SK-N-SH (cell line): ENCODE measurements around the gene PSMB5. TPM values are rescaled to one million over a fixed set of nuclear protein-coding genes. Genes with fewer than 3 reads are reported as not detected.

ENCODE experiments used
- CTCF ChIA-PET: fragments of 300-600, 350-600 bp; formaldehyde crosslinking; extraction: SDS; loops from one replicate; lab custom pipeline; 2021; lab: Yijun Ruan, JAX
- POLR2A ChIA-PET: fragments of 350-600 bp; sonication (Branson Sonifier 250); formaldehyde crosslinking; extraction: SDS; loops from one replicate; lab custom pipeline; 2020; ENCODE audit warnings: antibody characterized with exemption, inconsistent platforms; lab: Yijun Ruan, JAX
- DNase-seq: peaks from one replicate; pipeline ENCODE4 v3.0.0; 2012
- H2AFZ ChIP-seq: fragments of 200-600 bp; sonication (generic); 2 replicates; pipeline ENCODE4 v1.8.1; 2016; ENCODE audit warnings: antibody characterized with exemption, mild to moderate bottlenecking, low read depth
- H3F3A ChIP-seq: fragments of 200-600 bp; sonication (generic); replicated peaks from 2 replicates; pipeline ENCODE3; 2016; ENCODE audit warnings: antibody characterized with exemption, mild to moderate bottlenecking; ENCODE audit not compliant: insufficient read depth
- H3K27ac ChIP-seq, 2 experiments: fragments of 200-500 bp in 1 of 2; fragments of 200-600 bp in 1 of 2; sonication (Bioruptor generic) in 1 of 2; sonication (generic), shearing (Covaris generic) in 1 of 2; 2 replicates each; pipeline versions ENCODE4 v1.5.1 to v1.6.1; 2014 to 2016; ENCODE audit warnings: low read depth in 2 of 2, inconsistent platforms in 1 of 2, low read length in 1 of 2, mild to moderate bottlenecking in 1 of 2, mixed read lengths in 1 of 2
- H3K27me3 ChIP-seq: fragments of 200-600 bp; sonication (generic), shearing (Covaris generic); 2 replicates; pipeline ENCODE4 v1.6.1; 2016; ENCODE audit warnings: mixed run types; ENCODE audit not compliant: insufficient read depth
- H3K36me3 ChIP-seq, 2 experiments: fragments of 200-500 bp in 1 of 2; fragments of 200-600 bp in 1 of 2; sonication (Bioruptor generic) in 1 of 2; sonication (generic) in 1 of 2; replicated peaks in 1 of 2; 2 replicates each; pipeline versions ENCODE3 to v1.5.1; 2014 to 2016; ENCODE audit warnings: low read length in 1 of 2, mild to moderate bottlenecking in 1 of 2; ENCODE audit not compliant: insufficient read depth in 2 of 2, control insufficient read depth in 1 of 2
- H3K4me1 ChIP-seq, 2 experiments: fragments of 200-500 bp in 1 of 2; fragments of 200-600 bp in 1 of 2; sonication (Bioruptor generic) in 1 of 2; sonication (generic), shearing (Covaris generic) in 1 of 2; 2 replicates each; pipeline versions ENCODE4 v1.5.1 to v1.6.1; 2014 to 2016; ENCODE audit warnings: low read depth in 1 of 2, low read length in 1 of 2, mixed run types in 1 of 2; ENCODE audit not compliant: insufficient read depth in 2 of 2, control insufficient read depth in 1 of 2
- H3K4me2 ChIP-seq: fragments of 200-600 bp; sonication (generic), shearing (Covaris generic); 2 replicates; pipeline ENCODE4 v1.6.1; 2017; ENCODE audit warnings: mixed run types
- H3K4me3 ChIP-seq, 2 experiments: fragments of 200-500 bp in 1 of 2; fragments of 200-600 bp in 1 of 2; sonication (Bioruptor generic) in 1 of 2; sonication (generic), shearing (Covaris generic) in 1 of 2; 2 replicates each; pipeline versions ENCODE4 v1.5.1 to v1.8.1; 2014 to 2016; ENCODE audit warnings: low read depth in 2 of 2, inconsistent platforms in 1 of 2, low read length in 1 of 2, mild to moderate bottlenecking in 1 of 2, mixed read lengths in 1 of 2, moderate library complexity in 1 of 2
- H3K79me2 ChIP-seq: fragments of 200-600 bp; sonication (generic); 2 replicates; pipeline ENCODE4 v1.8.1; 2017; ENCODE audit warnings: mild to moderate bottlenecking; ENCODE audit not compliant: insufficient read depth
- H3K9ac ChIP-seq: fragments of 200-600 bp; sonication (generic); 2 replicates; pipeline ENCODE4 v1.6.1; 2017; ENCODE audit warnings: mixed run types
- H3K9me2 ChIP-seq: fragments of 200-600 bp; sonication (generic); 2 replicates; pipeline ENCODE4 v1.6.1; 2017; ENCODE audit warnings: mixed run types
- H3K9me3 ChIP-seq: fragments of 200-600 bp; sonication (generic); 2 replicates; pipeline ENCODE4 v1.6.1; 2017; ENCODE audit warnings: mixed run types, mild to moderate bottlenecking, moderate library complexity
- H4K20me1 ChIP-seq: fragments of 200-600 bp; sonication (generic); 2 replicates; pipeline ENCODE4 v1.6.1; 2017; ENCODE audit warnings: mild to moderate bottlenecking, mixed run types; ENCODE audit not compliant: insufficient read depth
- CTCF ChIP-seq: fragments of 200-600 bp; sonication (generic); IDR thresholded peaks from 2 replicates; pipeline ENCODE4 v1.6.1; 2017; ENCODE audit warnings: antibody characterized with exemption, mild to moderate bottlenecking, moderate library complexity
- EZH2phosphoT487 ChIP-seq: fragments of 200-600 bp; sonication (generic); IDR thresholded peaks from 2 replicates; pipeline ENCODE4 v1.6.1; 2017; ENCODE audit warnings: low read depth, mixed run types, mild to moderate bottlenecking, antibody characterized with exemption, moderate library complexity, borderline replicate concordance
- FOXJ3 ChIP-seq: sonication (generic); formaldehyde crosslinking; IDR thresholded peaks from 2 replicates; pipeline ENCODE4 v1.5.1; 2020; ENCODE audit warnings: mild to moderate bottlenecking, missing genetic modification reagents
- JUND ChIP-seq: IDR thresholded peaks from 2 replicates; pipeline ENCODE4 v1.4.0; 2012
- RCOR1 ChIP-seq: fragments of 150-350 bp; IDR thresholded peaks from 2 replicates; pipeline ENCODE4 v1.6.1; 2017; ENCODE audit warnings: antibody characterized with exemption, low read length
- TAF1 ChIP-seq: IDR thresholded peaks from 2 replicates; pipeline ENCODE4 v1.6.1; 2012; ENCODE audit warnings: low read depth, mild to moderate bottlenecking, low read length, moderate library complexity, borderline replicate concordance
- USF1 ChIP-seq: IDR thresholded peaks from 2 replicates; pipeline ENCODE4 v1.4.0; 2012; ENCODE audit warnings: low read depth, borderline replicate concordance
- WGBS: methylation state at CpG from one replicate; pipeline ENCODE4 v1.1.6; 2017; ENCODE audit warnings: low lambda C conversion rate; 5-methylcytosine and 5-hydroxymethylcytosine counted together
- polyA plus RNA-seq, 3 experiments: library from polyadenylated mRNA; depleted of rRNA; stranded (reverse); fragments of >200 nt; gene quantifications; 2 replicates each; pipeline ENCODE4 v1.2.3, GENCODE V29; 2012
- TF ChIP-seq, protein P1 (sequence below): IDR thresholded peaks from 2 replicates; pipeline ENCODE4 v1.4.0; 2012; ENCODE audit warnings: low read depth, borderline replicate concordance

PSMB5 gene
- polyA plus RNA-seq, 1 of the 3 experiments (the other 2 are of a cell fraction): 337 TPM

- no peak for TF ChIP-seq CTCF
- no peak for TF ChIP-seq FOXJ3 (CRISPR knock-in tag)
- no peak for TF ChIP-seq USF1
- TF ChIP-seq EZH2phosphoT487: no peak
Measured at GRCh38 chr14:23070262-23071129, 35.8 kb upstream of the PSMB5 start (continued).

DNA sequence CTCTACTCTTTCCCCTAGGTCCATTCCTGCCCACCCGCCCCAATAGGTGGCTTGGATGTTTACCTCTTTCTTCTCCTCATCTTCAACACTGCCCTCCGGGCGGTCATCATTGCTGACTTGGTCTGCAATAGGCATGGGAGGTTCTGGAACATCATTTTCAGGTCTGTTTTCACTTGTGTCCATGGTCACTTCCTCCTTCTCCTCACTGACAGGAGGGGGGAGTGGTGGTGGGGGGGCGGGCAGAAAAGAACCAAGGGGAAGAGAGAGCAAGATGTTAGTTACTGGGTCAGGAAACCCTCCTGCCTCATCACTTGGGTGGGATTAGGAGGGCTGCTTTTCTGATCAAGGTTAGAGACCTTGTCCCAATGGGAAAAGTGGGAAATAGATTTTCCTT is 34.7 kb upstream of the PSMB5 start:
- Histone ChIP-seq H3K9ac (no peak overlapping the region), H3K4me1 (peaks cover 20 to 35% of the 10 kb centered on the region in 2 experiments)

More for the DNA sequence above, 34.7 kb upstream of the PSMB5 start:
- H3K27me3 ChIP-seq: no peaks in the 10 kb centered on the region
- H3K9me2 ChIP-seq: no peaks in the 10 kb centered on the region
- CTCF ChIA-PET: interaction anchor here (0.5 to 33.1 kb wide), 46 partner anchors 9 to 226 kb away, joined by 3 to 1566 read pairs (median 6); partner anchors contain the start of genes ACIN1, AJUBA, C14orf119 and CDH24
- peak overlapping the region; percentile 35 to 40; a peak in 3 of 4 replicates for H3K27ac ChIP-seq
- no peaks in the 10 kb centered on the region for H3K9me3 ChIP-seq
- DNase-seq: no peak
- 77% methylated on average over 4 of the region's 4 CpGs for WGBS
- peaks cover 49 to 54% of the 10 kb centered on the region in 2 experiments for H3K36me3 ChIP-seq
- H2AFZ ChIP-seq: no peak overlapping the region
- POLR2A ChIA-PET: interaction anchor here (1.2 to 1.8 kb wide), 3 partner anchors 26 to 83 kb away, joined by 5 to 11 read pairs (median 5); partner anchors contain the start of genes ACIN1 and C14orf119
- TF ChIP-seq JUND (no peak), RCOR1 (no peak), TAF1 (no peak)
- TF ChIP-seq, protein P1, sequence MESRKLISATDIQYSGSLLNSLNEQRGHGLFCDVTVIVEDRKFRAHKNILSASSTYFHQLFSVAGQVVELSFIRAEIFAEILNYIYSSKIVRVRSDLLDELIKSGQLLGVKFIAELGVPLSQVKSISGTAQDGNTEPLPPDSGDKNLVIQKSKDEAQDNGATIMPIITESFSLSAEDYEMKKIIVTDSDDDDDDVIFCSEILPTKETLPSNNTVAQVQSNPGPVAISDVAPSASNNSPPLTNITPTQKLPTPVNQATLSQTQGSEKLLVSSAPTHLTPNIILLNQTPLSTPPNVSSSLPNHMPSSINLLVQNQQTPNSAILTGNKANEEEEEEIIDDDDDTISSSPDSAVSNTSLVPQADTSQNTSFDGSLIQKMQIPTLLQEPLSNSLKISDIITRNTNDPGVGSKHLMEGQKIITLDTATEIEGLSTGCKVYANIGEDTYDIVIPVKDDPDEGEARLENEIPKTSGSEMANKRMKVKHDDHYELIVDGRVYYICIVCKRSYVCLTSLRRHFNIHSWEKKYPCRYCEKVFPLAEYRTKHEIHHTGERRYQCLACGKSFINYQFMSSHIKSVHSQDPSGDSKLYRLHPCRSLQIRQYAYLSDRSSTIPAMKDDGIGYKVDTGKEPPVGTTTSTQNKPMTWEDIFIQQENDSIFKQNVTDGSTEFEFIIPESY: no peak
- peaks cover 34% of the 10 kb centered on the region for H3F3A ChIP-seq
- H3K4me3 ChIP-seq: no peak overlapping the region; a peak in 1 of 4 replicates
- peaks cover 72% of the 10 kb centered on the region for H3K79me2 ChIP-seq
- peaks cover 39% of the 10 kb centered on the region for H4K20me1 ChIP-seq
- H3K4me2 ChIP-seq: peak overlapping the region; percentile 45; the same call in 1 of the 2 replicates
